HCT116 (cell line): ENCODE measurements around the gene CNBD2. TPM values are rescaled to one million over a fixed set of nuclear protein-coding genes. Genes with fewer than 3 reads are reported as not detected.

Experiments
- ATAC-seq: fragments of 200-7000 bp; cut with Tn5 transposase; 2 replicates; pipeline ENCODE4 v1.9.1; 2020; ENCODE audit warnings: mild to moderate bottlenecking, moderate library complexity
- BruUV-seq: library from RNA; stranded (reverse); fragments of 400-500 nt; replicated peaks from 2 replicates; lab custom pipeline; 2021; lab: Mats Ljungman, UMichigan
- CTCF ChIA-PET: fragments of 300-600 bp; sonication (Branson Sonifier 250); formaldehyde crosslinking; loops from one replicate; lab custom pipeline; 2021; ENCODE audit warnings: antibody characterized with exemption; lab: Charles Lee
- POLR2A ChIA-PET: fragments of 300-600, 350-600 bp; sonication (Branson Sonifier 250); formaldehyde crosslinking; loops from one replicate; lab custom pipeline; 2021; ENCODE audit warnings: antibody characterized with exemption; lab: Charles Lee
- RAD21 ChIA-PET, 2 experiments: fragments of 300-600 bp; sonication (Branson Sonifier 250); formaldehyde crosslinking; loops; one replicate each; lab custom pipeline; 2023; ENCODE audit warnings: low total read pairs in 2 of 2; ENCODE audit not compliant: uncharacterized antibody in 2 of 2, unreplicated experiment in 2 of 2, low non-redundant PET in 1 of 2; lab: Charles Lee
- DNase-seq: peaks from one replicate; pipeline ENCODE4 v3.0.0-alpha.2; 2010; ENCODE audit warnings: low read depth, low spot score
- H2AFZ ChIP-seq: fragments of 200-600 bp; shearing (Covaris generic), sonication (generic); 2 replicates; pipeline ENCODE4 v1.6.1; 2017; ENCODE audit warnings: low read depth, mixed run types, mixed read lengths, antibody characterized with exemption, low read length; ENCODE audit not compliant: poor library complexity, severe bottlenecking
- H3K27ac ChIP-seq: 2 replicates; pipeline ENCODE4 v1.5.1; 2012; ENCODE audit warnings: low read depth, low read length
- H3K27me3 ChIP-seq: fragments of 200-600 bp; sonication (generic); 2 replicates; pipeline ENCODE4 v1.6.1; 2016; ENCODE audit warnings: mixed run types, low read length, mixed read lengths; ENCODE audit not compliant: insufficient read depth
- H3K36me3 ChIP-seq, 2 experiments: fragments of 200-500 bp in 1 of 2; fragments of 200-600 bp in 1 of 2; sonication (Bioruptor generic) in 1 of 2; sonication (generic) in 1 of 2; 2 replicates each; pipeline versions ENCODE4 v1.5.1 to v1.6.1; 2014 to 2016; ENCODE audit warnings: low read length in 2 of 2, inconsistent platforms in 1 of 2, mixed read lengths in 1 of 2, mixed run types in 1 of 2; ENCODE audit not compliant: insufficient read depth in 2 of 2, control insufficient read depth in 1 of 2
- H3K4me1 ChIP-seq, 2 experiments: fragments of 200-600 bp in 1 of 2; sonication (generic) in 1 of 2; 2 replicates each; pipeline versions ENCODE4 v1.5.1 to v1.6.1; 2012 to 2017; ENCODE audit warnings: low read length in 2 of 2, inconsistent platforms in 1 of 2, mild to moderate bottlenecking in 1 of 2, mixed read lengths in 1 of 2, mixed run types in 1 of 2, moderate library complexity in 1 of 2; ENCODE audit not compliant: insufficient read depth in 2 of 2, control insufficient read depth in 1 of 2
- H3K4me2 ChIP-seq: fragments of 200-600 bp; sonication (generic); 2 replicates; pipeline ENCODE4 v1.6.1; 2017; ENCODE audit warnings: mixed run types, low read length, mixed read lengths
- H3K4me3 ChIP-seq, 2 experiments: fragments of 200-600 bp in 1 of 2; sonication (generic) in 1 of 2; replicated peaks in 1 of 2; 2 replicates each; pipeline ENCODE4 v1.5.1; 2011 to 2016; ENCODE audit warnings: low read length in 2 of 2, control low read depth in 1 of 2, low read depth in 1 of 2, mild to moderate bottlenecking in 1 of 2, mixed read lengths in 1 of 2, mixed run types in 1 of 2
- H3K79me2 ChIP-seq: fragments of 200-600 bp; sonication (generic); 2 replicates; pipeline ENCODE4 v1.6.1; 2017; ENCODE audit warnings: mild to moderate bottlenecking, mixed run types, low read length, moderate library complexity, mixed read lengths; ENCODE audit not compliant: insufficient read depth
- H3K9ac ChIP-seq: fragments of 200-600 bp; sonication (generic); 2 replicates; pipeline ENCODE4 v1.6.1; 2016; ENCODE audit warnings: low read length, mixed read lengths
- H3K9me2 ChIP-seq: fragments of 200-600 bp; sonication (generic), shearing (Covaris generic); 2 replicates; pipeline ENCODE4 v1.6.1; 2017; ENCODE audit warnings: mixed run types, mild to moderate bottlenecking, moderate library complexity; ENCODE audit not compliant: insufficient read depth
- H3K9me3 ChIP-seq, 2 experiments: fragments of 200-500 bp in 1 of 2; fragments of 200-600 bp in 1 of 2; sonication (Bioruptor generic) in 1 of 2; sonication (generic) in 1 of 2; 2 replicates each; pipeline ENCODE4 v1.6.1; 2014 to 2017; ENCODE audit warnings: low read length in 2 of 2, mixed read lengths in 2 of 2, inconsistent platforms in 1 of 2, low read depth in 1 of 2, mild to moderate bottlenecking in 1 of 2, mixed run types in 1 of 2, moderate library complexity in 1 of 2; ENCODE audit not compliant: control insufficient read depth in 1 of 2, insufficient read depth in 1 of 2
- H4K20me1 ChIP-seq: fragments of 200-600 bp; sonication (generic), shearing (Covaris generic); 2 replicates; pipeline ENCODE4 v1.6.1; 2017; ENCODE audit warnings: mixed run types, mild to moderate bottlenecking, moderate library complexity; ENCODE audit not compliant: insufficient read depth
- ATF3 ChIP-seq: IDR thresholded peaks from 2 replicates; pipeline ENCODE4 v1.6.1; 2012
- CBX3 ChIP-seq: IDR thresholded peaks from 2 replicates; pipeline ENCODE4 v1.6.1; 2012; ENCODE audit warnings: low read depth
- EGR1 ChIP-seq: IDR thresholded peaks from 2 replicates; pipeline ENCODE4 v1.6.1; 2012; ENCODE audit warnings: low read depth
- FOSL1 ChIP-seq: IDR thresholded peaks from 2 replicates; pipeline ENCODE4 v1.6.1; 2012; ENCODE audit warnings: low read depth
- JUND ChIP-seq: IDR thresholded peaks from 2 replicates; pipeline ENCODE4 v1.6.1; 2012
- POLR2A ChIP-seq: IDR thresholded peaks from 2 replicates; pipeline ENCODE4 v1.7.0; 2011; ENCODE audit warnings: borderline replicate concordance; ENCODE audit not compliant: insufficient read depth, insufficient read length; ENCODE audit errors: extremely low read depth
- RAD21 ChIP-seq: IDR thresholded peaks from 2 replicates; pipeline ENCODE4 v1.6.1; 2012; ENCODE audit warnings: low read depth, mild to moderate bottlenecking
- REST ChIP-seq: IDR thresholded peaks from 2 replicates; pipeline ENCODE4 v1.6.1; 2012; ENCODE audit warnings: low read depth
- SIN3A ChIP-seq: IDR thresholded peaks from 2 replicates; pipeline ENCODE4 v1.6.1; 2012; ENCODE audit warnings: low read depth
- ZNF274 ChIP-seq: fragments of 200-500 bp; sonication (Bioruptor generic); IDR thresholded peaks from 2 replicates; pipeline ENCODE4 v1.6.1; 2014; ENCODE audit warnings: mild to moderate bottlenecking, low read depth, low read length, inconsistent platforms
- intact Hi-C: fragments of 100-400 bp; cut with micrococcal nuclease; formaldehyde crosslinking; loops from 2 replicates; pipeline ENCODE4 v1.10.0; 2022
- total RNA-seq: library from RNA; stranded (reverse); gene quantifications from one replicate; pipeline ENCODE4 v1.2.1, GENCODE V29; 2021; ENCODE audit not compliant: unreplicated experiment
- TF ChIP-seq, protein P1 (sequence below), 3 experiments: fragments of 200-600 bp in 1 of 3; sonication (generic) in 1 of 3; IDR thresholded peaks in 2 of 3; conservative IDR thresholded peaks in 1 of 3; 2 replicates each; pipeline ENCODE4 v1.5.1; 2012 to 2017; ENCODE audit warnings: low read depth in 2 of 3, low read length in 2 of 3, antibody characterized with exemption in 1 of 3, borderline replicate concordance in 1 of 3, control low read depth in 1 of 3, mild to moderate bottlenecking in 1 of 3, mixed read lengths in 1 of 3, mixed run types in 1 of 3, moderate library complexity in 1 of 3; ENCODE audit not compliant: insufficient read depth in 1 of 3

Gene CNBD2
- total RNA-seq, 1 experiment from 2014 or later, result 3.1 TPM

- Histone ChIP-seq H3K9me2 (no peaks in the 10 kb centered on the region), H3K36me3 (no peaks in the 10 kb centered on the region), H3K4me2 (no peak overlapping the region), H3K4me1 (no peaks in the 10 kb centered on the region), H2AFZ (no peak overlapping the region), H3K27ac (no peak overlapping the region), H4K20me1 (no peaks in the 10 kb centered on the region)
- POLR2A ChIA-PET, result no interaction called here
- DNase-seq, result no peak
- no peak for TF ChIP-seq CBX3
- TF ChIP-seq RAD21, result no peak
- TF ChIP-seq EGR1, result no peak
- TF ChIP-seq FOSL1, result no peak
- TF ChIP-seq, protein P1, sequence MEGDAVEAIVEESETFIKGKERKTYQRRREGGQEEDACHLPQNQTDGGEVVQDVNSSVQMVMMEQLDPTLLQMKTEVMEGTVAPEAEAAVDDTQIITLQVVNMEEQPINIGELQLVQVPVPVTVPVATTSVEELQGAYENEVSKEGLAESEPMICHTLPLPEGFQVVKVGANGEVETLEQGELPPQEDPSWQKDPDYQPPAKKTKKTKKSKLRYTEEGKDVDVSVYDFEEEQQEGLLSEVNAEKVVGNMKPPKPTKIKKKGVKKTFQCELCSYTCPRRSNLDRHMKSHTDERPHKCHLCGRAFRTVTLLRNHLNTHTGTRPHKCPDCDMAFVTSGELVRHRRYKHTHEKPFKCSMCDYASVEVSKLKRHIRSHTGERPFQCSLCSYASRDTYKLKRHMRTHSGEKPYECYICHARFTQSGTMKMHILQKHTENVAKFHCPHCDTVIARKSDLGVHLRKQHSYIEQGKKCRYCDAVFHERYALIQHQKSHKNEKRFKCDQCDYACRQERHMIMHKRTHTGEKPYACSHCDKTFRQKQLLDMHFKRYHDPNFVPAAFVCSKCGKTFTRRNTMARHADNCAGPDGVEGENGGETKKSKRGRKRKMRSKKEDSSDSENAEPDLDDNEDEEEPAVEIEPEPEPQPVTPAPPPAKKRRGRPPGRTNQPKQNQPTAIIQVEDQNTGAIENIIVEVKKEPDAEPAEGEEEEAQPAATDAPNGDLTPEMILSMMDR (IDR thresholded peaks at IDR 0.05 in 2 of 3, conservative IDR thresholded peaks at IDR 0.05 in 1 of 3; ENCODE audit: borderline replicate concordance in 1 of 3, insufficient read depth in 1 of 3, low read depth in 2 of 3, low read length in 2 of 3), result no peak
- no peak for TF ChIP-seq ZNF274
- no peak for TF ChIP-seq ATF3
- TF ChIP-seq REST, result no peak
- no peak for TF ChIP-seq JUND
- no peak for TF ChIP-seq SIN3A
- TF ChIP-seq POLR2A, result no peak
- TF ChIP-seq, all 23 proteins: peak for 0
- CTCF ChIA-PET, result no interaction called here
- no peak overlapping the region for H3K9ac ChIP-seq
- ATAC-seq, result no peak
- no peak overlapping the region for H3K4me3 ChIP-seq
- H3K9me3 ChIP-seq, result no peaks in the 10 kb centered on the region
- RAD21 ChIA-PET, result no interaction called here
- intact Hi-C loops, result no loop called here
- no peaks in the 10 kb centered on the region for H3K27me3 ChIP-seq
- H3K79me2 ChIP-seq, result no peaks in the 10 kb centered on the region
- no TSS peak for BruUV-seq
Observed at GRCh38 chr20:36036688-36037087, 68.3 kb downstream of the CNBD2 start.
